Bronchial epithelial cell (primary cell): Measurements from ENCODE around the gene AGRP. TPM values are rescaled to one million over a fixed set of nuclear protein-coding genes. Genes with fewer than 3 reads are reported as not detected.
A peak's percentile ranks its signal among the peaks of the same experiment; 100 is the strongest.

Experiments
- DNase-seq: peaks from one replicate; pipeline ENCODE4 v3.0.0-alpha.2; 2010; ENCODE audit warnings: low read depth
- FAIRE-seq: peaks from 2 replicates; lab custom pipeline; 2011; peaks lifted over from hg19 to GRCh38; lab: Jason Lieb, UNC
- H3K27me3 ChIP-seq: 2 replicates; pipeline ENCODE4 v1.5.1; 2011; ENCODE audit warnings: low read length; ENCODE audit not compliant: control insufficient read depth, insufficient read depth
- H3K36me3 ChIP-seq: 2 replicates; pipeline ENCODE4 v1.5.1; 2011; ENCODE audit warnings: low read length; ENCODE audit not compliant: control insufficient read depth, insufficient read depth
- H3K4me3 ChIP-seq: 2 replicates; pipeline ENCODE4 v1.5.1; 2011; ENCODE audit warnings: mild to moderate bottlenecking, low read depth, low read length, control low read depth
- CTCF ChIP-seq: IDR thresholded peaks from 2 replicates; pipeline ENCODE4 v1.5.1; 2011; ENCODE audit warnings: mild to moderate bottlenecking, moderate library complexity, low read length, control low read depth, inconsistent platforms; ENCODE audit not compliant: insufficient read depth, severe bottlenecking
- total RNA-seq: library from RNA; depleted of rRNA; stranded (reverse); fragments of >200 nt; gene quantifications from 2 replicates; pipeline ENCODE4 v1.2.1, GENCODE V29; 2014

Gene AGRP
- total RNA-seq, 1 donor from 2014 or later, result not detected

DNA sequence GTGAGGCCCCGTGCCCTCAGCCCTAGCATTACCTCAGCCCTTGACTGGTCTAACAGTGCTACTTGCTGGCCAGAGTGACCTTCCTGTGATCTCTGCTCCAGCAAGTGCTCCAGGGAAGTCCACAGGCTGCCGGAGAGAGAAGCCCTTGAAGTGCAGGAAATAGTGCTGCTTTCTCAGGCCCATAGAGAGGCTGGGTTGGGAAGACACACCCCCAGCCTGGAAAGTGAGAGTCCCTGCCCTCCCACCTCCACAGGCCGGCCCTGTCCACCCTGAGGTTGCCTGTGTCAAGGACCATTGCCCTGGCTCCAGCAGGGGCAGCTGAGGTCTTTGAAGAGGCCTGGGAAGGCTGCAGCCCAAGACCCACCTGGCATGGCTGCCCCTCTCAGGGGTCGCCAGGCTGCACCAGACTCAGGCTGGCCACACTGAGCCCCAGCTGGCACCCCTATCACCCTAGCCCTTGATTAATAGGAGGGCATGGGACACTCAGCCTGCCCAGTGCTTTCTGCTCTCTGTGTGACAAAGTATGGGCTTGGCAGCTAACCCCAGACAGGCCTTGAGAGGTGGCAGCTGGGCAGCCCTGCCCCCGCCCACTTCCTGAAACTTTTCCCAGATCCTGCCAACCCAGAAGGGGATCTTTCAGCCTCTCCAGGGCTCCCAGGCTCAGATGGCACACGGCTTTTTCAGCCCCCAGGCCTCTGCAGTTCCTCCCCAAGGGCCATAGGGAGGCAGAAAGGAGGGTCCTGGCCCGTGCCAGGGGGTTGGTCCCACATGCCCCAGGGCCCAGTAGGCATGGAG is 24.1 kb downstream of the AGRP start:
- TF ChIP-seq CTCF, result no peak
- FAIRE-seq, result no peak

DNA sequence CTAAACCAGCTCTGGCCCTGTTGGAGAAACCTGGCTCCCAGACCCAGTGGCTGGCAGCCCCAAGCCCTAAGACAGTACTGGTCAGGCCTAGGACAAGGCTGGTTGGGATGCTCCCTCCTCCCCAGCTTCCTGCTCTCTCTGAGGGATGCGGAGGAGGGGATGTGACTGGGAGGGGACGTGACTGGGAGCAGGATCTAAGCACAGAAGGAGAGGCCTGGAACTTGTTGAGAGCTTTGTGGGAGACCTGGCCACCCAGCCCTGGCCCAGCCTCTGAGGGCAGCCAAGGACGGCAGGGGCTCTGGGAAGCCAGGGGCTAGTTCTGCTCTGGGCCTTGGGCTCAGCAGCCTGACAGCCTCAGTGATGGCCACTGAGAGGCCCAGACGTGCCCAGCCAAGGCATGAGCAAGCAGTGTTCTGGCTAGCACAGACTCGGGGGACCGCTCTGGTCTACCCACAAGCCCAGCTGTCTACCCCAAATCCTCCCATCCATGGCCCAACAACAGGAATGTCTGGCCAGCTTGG is 25.2 kb downstream of the AGRP start:
- Histone ChIP-seq H3K36me3 (peaks cover 9% of the 10 kb centered on the region), H3K27me3 (no peaks in the 10 kb centered on the region), H3K4me3 (no peak overlapping the region)
- DNase-seq (no peak), FAIRE-seq (peak; percentile 86)
- TF ChIP-seq CTCF, result no peak

More for the DNA sequence above, 24.1 kb downstream of the AGRP start:
- Histone ChIP-seq H3K4me3 (no peak overlapping the region), H3K36me3 (peaks cover 8% of the 10 kb centered on the region), H3K27me3 (no peaks in the 10 kb centered on the region)
- DNase-seq, result no peak

DNA sequence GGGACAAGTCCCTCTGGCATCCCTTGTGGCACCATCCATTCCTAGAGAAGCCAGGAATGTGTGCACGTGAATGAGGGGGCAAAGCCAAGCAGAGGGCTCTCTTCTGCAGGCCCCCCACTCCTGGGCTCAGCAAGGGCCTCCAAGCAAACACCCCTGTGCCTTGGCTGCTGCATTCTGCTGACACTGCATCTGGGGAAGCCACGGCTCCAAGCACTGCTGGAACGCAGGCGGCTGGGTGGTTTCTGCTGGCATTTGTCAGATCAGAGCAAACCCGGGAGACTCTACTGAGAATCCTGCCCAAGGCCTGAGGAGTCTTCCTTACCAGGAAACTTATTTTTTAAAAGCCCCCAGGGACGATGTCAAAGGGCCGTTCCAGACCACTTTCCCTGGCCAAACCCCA is 25.7 kb downstream of the AGRP start:
- no peaks in the 10 kb centered on the region for H3K27me3 ChIP-seq
- H3K36me3 ChIP-seq, result peaks cover 9% of the 10 kb centered on the region
- H3K4me3 ChIP-seq, result no peak overlapping the region
- FAIRE-seq (no peak), DNase-seq (no peak)
- TF ChIP-seq CTCF, result no peak

- H3K36me3 ChIP-seq, result peaks cover 16% of the 10 kb centered on the region
- FAIRE-seq, result no peak
These were observed 26.8 kb downstream of the AGRP start for GRCh38 chr16:67456391-67457081.

DNA sequence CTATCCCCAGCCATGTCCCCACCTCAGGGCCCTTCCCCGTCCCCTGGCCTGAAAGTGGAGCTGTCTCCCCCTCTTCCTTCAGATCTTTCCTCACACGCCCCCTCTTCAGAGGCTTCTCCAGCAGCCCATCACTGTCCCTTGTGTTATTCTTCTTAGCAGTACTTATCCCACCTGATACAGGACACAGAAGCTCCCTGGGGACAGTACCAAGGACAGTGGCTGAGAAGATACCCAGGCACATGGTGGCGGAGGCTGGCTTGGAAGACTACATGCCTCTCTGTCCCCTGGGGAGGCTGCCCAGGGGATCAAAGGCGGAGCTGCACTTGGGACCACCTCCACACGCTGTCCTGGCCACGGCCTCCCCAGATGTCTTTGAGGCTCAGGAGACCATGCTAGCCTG is 28.5 kb downstream of the AGRP start:
- no peak for TF ChIP-seq CTCF
- no peak for DNase-seq
- Histone ChIP-seq H3K27me3 (no peaks in the 10 kb centered on the region), H3K4me3 (no peak overlapping the region), H3K36me3 (peaks cover 22% of the 10 kb centered on the region)
- no peak for FAIRE-seq

More at GRCh38 chr16:67456391-67457081, 26.8 kb downstream of the AGRP start:
- DNase-seq, result peak; percentile 19
- TF ChIP-seq CTCF, result peak; percentile 39
- Histone ChIP-seq H3K4me3 (no peak overlapping the region), H3K27me3 (no peaks in the 10 kb centered on the region)
